Suppressor macrophage treated with lipopolysaccharide for 4 hours (primary cell): ENCODE measurements around the gene FGFBP3.
A peak's percentile ranks its signal among the peaks of the same experiment; 100 is the strongest.

Source experiments
- DNase-seq: peaks from one replicate; pipeline ENCODE4 v3.0.0-alpha.2; 2020

Gene FGFBP3, protein sequence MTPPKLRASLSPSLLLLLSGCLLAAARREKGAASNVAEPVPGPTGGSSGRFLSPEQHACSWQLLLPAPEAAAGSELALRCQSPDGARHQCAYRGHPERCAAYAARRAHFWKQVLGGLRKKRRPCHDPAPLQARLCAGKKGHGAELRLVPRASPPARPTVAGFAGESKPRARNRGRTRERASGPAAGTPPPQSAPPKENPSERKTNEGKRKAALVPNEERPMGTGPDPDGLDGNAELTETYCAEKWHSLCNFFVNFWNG

DNA sequence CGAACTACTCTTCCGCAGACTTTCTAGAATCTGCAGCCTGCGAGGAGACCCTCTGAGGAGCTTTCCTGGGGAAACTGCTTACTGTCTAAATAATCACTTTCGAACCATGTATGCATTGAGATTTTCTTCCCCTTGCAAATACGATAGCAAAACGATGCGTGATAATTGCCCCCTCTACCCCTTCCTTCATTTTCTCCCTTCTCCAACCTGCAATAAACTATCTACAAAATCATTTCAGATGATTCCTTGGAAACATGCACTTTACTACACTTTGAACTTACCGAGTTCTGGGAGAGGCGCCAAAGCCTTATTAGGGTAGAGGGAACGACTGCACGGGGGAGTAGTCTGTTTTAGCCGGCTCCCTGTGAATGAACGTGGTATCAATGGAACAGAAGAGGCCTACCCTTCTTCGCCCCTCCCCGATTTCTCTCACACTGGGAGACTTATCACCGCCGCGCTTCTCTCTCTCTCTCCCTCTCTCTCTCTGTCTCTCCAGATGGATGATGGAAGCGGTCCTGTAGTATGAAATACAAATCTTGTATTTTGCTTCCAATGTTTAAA is at the start of gene FGFBP3:
Gene FGFBP3, minus strand, starts transcription at position 370 of the 561 bp plus-strand sequence. CDS start 517 bp downstream, outside the sequence.
- peak; percentile 21 for DNase-seq

DNA sequence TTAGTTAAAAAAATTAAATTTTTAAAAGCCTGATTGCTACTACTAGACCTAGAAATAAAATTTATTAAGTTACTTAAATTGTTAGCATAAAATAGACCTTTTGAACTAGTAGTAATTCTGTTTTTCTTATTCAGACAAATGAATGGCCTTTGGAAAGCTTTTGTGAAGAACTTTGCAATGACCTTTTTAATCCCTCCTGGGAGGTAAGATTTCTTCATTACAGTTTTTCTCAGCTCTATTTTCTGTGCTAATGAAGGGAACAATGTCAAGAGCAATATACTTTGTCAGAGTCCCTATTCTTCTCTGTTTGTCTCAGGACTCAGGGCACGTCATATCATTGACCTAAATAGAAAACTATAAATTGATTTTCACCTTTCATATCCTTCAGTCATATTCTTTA is 47.8 kb upstream of the FGFBP3 start:
- no peak for DNase-seq

DNA sequence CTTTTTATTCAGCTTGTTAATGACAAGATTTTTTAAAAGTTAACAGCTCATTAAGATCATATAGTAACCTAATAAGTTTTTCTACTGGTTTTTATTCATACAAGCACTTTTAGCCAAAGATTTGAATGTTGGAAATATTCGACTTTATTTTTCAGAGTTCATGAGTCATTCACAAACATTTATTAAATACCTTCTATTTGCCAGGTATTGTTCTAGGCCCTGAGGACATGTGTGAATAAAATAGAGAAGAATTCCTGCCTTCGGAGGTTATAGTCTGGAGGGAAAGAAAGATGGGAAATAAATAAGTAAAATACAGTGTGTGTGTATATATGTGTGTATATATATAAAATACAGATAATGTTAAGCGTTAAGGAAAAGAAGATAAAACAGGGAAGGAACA is 45.8 kb upstream of the FGFBP3 start:
- no peak for DNase-seq

DNA sequence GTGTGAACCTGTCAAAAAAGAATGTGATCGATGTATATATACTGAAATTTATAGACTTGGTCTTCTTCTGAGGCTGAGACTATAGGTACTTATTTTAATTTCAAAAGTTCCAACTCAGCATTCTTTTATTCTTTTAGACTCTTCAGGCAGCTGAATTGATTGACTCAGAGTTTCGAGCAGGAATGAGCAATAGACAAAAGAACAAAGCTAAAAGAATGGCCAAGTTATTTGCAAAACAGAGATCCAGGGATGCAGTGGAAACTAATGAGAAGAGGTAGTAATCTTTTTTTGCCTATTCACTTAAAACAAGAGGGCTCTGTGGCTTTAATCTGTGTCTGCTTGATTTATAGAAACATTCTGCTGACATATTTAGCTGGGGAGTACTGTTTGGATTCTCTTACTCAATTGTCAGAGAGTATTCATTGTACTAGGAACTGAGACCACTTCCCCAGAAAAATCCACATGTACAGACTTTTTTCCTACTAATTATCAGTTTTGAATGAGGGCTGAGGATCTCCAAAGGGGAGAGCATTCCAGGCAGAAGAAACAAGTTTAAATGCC is 44.4 kb upstream of the FGFBP3 start:
- DNase-seq, result no peak

DNA sequence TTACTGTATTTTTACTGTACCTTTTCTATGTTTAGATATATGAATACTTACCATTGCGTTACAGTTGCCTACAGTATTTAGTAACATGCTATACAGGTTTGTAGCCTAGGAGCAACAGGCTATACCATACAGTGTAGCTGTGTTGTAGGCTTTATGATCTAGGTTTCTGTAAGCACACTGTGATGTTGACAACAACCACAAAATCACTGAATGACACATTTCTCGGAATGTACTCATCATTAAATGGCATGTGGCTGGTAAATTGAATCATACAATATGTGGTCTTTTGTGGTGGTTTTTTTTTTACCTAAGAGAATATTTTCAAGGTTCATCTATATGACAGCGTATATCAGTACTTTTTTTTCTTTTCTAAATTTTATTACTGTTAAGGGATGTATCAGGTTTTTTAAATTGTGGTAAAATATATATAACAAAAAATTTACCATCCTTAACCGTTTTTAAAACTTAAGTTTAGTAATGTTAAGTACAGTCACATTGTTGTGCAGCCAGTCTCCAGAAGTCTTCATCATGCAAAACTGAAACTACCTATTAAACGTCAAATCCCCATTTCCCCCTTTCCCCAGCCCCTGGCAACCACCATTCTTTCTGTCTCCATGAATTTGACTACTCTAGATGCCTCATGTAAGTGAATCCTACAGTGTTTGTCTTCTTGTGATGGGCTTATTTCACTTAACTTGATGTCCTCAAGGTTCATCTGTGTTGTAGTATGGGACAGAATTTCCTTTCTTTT is 35.8 kb upstream of the FGFBP3 start:
- no peak for DNase-seq

DNA sequence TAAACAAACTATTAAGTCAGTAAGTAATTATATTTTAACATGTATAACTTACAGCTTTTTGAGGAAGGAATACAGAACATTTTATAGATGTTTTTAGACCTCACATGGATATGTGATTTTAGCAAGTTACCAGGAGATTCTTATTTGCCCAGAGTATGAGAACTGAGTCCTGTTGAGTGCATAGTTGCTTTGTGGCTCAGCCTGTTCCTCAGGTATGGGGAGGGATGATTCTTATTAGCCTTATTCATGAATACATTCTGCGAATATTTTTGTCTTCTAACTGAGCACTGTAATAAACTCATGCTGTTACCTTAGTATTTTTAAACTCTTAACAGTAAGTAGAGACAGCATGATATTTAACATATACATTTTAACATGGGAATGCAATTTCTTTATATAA is 32.1 kb upstream of the FGFBP3 start:
- DNase-seq, result no peak

DNA sequence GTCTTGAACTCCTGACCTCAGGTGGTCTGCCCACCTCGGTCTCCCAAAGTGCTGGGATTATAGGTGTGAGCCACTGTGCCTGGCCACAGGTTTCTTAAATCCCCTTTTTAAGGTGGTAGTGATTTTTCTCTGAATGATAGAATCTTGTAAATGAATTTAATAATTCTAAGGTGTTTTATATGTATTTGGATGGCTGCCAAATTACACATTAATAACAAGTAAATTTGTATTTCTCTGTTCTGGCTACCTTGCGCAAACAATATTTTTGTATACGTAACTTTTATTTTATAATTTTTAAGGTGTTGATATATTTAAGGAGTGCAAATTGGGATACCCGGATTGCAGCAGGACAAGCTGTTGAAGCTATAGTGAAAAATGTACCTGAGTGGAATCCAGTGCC is 30.4 kb upstream of the FGFBP3 start:
- DNase-seq, result no peak

DNA sequence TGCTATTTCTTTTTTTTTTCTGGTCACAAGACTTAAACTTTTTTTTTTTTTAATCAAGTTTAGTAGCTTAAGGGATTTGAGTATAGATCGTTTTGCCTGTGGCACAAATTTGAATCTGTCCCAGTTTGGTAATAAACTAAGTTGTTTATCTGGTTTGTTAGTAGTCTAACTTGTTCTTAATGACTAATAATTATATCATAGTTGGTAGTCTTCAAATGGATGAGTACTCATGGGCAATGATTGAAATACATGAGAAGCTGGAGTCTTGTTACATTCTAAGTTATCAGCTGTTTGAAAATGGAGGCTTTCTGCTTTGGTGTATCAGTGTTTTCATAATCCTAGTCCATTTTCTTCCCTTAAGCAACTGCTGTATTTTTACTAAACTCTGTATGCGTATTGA is 26.6 kb upstream of the FGFBP3 start:
- no peak for DNase-seq

DNA sequence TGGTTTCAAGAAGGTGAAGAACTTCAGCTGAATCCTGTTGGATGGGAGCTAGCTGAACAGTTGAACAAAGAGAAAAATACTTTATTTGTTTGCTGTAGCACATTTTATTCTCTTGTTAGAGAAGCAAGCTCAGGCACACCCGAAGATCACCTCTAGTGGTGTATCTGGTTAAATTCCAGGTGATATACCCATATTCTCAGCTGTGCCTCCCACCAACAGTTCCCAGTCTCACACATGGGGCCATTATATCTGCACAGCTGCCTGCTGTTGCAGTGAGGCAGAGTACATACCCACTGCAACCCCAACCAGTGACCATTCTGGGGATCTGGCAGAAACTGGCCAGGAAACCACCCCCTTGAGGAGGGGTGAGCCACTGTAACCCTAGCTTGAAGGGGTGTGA is 23.5 kb upstream of the FGFBP3 start:
- DNase-seq, result no peak

DNA sequence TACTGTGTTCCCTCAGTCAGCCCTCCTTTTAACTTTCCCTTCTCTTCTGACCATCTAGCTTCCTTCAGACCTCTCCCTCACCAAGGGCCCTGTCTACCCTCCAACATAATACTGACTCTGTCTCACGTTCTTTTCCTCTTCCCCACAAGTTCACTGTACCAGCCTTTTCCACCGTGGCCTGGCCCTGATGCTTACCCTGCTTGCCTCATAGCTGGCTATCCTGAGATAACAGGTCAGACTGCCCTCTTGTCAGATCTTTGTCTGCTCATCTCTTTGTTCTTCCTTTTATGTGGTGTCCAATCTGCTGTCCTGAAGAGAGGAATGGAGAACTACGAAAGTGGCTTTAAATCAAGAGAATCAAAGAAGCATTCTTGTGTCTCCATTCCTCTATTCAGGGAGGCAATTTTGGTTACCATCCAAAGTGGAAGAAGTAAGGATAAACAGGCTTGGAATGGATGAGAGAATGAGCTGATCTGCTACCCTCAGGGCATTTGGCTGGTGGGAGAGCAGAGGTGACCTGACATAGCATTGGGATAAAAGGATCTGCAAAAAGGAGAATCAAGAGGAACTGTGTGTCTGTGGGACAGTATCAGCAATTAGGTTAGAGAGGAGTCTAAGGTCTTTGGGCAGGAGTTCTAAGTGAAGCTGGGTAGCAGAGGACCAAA is 22.4 kb upstream of the FGFBP3 start:
- DNase-seq, result no peak

DNA sequence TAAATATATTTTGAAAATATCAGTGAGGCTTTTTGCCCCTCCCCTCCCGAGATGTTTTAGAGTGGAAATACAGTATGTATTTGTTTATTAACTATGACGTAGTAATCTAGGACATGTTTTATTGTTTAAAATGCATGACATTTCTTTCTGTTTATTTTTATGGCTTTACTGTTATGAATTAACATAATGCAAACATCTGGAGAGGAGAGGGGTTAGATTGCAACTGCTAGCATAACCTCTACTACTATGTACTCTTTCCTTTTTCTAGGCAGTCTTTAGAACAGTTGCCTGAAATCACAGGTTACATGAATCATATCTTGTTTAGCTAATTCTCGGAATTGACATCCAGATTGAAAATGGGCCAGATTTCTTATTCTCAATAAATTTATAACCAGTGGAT is 21.7 kb upstream of the FGFBP3 start:
- DNase-seq, result no peak

DNA sequence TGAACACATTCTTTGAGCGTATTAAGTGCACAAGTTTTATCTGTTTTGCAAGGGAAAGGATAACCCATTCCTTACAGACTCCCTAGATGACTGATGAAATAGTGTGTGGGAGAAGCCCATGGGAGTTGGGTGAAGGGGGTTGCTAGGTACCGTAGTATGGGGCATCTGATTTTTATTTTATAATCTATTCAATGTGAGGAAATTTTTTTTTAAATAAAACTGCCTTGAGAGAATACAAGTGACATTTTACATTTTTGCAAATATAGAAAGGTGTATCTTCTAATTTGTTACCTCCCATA is 15.7 kb upstream of the FGFBP3 start:
- no peak for DNase-seq

DNA sequence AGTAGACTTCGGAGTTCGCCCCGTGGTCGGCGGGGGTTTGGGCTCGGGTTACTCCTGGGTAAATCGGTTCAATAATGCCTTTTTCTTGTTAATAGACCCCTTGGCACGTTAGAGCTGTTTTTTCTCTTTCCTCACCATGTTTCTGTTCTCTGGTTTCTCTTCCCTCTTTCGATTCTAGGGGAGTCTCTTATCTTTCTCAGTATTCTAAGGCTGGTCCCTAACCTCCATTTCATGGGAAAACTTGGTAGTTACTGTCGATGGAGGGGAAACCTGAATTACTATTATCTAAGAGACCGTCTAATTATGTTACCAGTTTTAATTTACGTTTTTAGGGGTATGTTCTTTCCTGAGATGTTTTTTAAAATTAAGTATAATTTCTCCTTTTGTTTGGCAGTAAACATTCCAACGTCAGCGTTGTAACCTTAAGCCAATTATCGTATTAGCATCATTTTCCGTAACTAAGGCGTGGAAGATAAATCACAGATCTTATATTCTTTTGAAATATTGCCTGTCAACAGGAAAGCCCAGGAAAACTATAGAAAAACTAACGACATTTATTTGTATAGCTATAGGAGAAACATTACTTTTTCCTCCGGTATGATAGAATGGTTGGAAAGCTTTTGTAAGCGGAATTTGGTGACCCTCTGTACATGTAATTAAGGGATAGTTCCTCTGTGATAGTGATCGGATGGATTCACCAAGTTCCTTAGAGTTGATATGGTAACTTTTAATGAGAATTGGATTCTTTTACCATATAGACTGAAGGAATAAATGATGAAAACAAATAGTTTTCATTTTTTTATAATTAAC is 15.1 kb upstream of the FGFBP3 start:
- DNase-seq, result peak; percentile 59

DNA sequence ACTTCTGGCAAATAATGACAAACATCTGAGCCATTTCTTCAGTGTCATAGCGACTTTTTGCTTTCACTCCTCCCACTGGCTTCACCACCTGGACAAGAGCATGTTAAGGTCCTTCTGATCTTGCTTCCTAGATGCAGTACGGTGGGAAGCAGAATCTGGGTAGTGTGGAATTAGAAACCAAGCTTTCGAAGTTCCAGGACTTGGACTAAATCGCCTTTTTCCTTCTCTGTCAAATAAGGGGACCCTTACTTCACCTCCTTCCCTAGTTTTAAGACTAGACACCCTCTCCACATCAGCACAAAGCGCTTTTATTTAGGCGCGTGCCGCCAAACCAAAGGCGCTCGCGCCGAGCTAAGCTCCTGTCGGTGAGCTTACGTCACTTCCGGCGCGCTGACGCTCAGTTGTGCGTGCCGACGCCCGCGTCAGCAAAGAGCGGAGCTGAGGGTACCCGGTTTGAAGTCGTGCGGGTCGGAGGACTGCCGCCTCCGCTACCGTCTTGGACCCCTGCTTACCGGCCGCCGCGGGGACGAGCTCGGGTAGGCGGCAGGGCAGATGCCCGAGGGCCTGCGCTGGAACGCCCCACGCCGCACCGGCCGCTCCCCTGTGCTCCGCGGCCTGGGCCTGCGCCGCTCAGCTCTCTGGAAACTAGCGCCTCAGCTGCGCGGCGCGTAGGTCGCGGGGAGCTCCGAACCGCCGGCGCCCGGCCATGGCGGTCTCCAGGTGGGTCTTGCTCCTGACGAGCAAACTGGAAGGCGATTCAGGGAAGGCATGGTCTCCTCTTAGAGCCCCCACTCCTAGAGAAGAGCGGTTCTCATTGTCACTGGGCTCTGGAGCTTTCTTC is 14.3 kb upstream of the FGFBP3 start, which contains the start of gene BTAF1:
Gene BTAF1, plus strand, starts transcription at position 400 of the 841 bp plus-strand sequence. Its CDS starts 307 bp downstream, at position 707.
- peak; percentile 96 for DNase-seq

DNA sequence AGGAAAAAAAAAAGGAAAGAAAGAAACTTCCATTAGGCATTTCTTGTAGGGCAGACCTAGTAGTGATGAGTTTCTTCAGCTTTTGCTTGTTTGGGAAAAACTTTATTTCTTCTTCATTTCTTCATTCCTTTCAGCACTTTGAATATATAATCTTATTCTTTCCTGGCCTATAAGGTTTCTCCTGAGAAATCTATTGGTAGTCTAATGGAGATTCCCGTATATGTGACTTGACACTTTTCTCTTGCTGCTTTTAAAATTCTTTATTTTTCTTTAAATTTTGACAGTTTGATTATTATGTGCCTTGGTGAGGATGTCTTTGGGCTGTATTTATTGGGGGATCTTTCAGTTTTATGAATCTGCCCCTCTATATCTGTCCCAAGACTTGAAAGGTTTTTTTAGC is 10.4 kb upstream of the FGFBP3 start:
- no peak for DNase-seq

DNA sequence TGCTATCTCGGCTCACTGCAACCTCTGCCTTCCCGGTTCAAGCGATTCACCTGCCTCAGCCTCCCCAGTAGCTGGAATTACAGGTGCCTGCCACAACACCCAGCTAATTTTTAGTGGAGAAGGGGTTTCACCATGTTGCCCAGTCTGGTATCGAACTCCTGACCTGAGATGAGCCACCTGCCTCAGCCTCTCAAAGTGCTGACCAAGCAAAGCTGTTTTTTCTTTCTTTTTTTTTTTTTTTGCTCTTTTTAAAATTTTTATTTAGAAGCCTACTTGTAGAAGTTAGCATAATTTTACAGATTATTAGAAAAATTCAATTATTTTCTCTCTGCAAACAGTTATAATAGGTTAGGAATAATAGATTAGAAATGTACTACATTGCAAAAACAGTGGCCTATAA is 1.2 kb upstream of the FGFBP3 start:
- DNase-seq, result no peak

DNA sequence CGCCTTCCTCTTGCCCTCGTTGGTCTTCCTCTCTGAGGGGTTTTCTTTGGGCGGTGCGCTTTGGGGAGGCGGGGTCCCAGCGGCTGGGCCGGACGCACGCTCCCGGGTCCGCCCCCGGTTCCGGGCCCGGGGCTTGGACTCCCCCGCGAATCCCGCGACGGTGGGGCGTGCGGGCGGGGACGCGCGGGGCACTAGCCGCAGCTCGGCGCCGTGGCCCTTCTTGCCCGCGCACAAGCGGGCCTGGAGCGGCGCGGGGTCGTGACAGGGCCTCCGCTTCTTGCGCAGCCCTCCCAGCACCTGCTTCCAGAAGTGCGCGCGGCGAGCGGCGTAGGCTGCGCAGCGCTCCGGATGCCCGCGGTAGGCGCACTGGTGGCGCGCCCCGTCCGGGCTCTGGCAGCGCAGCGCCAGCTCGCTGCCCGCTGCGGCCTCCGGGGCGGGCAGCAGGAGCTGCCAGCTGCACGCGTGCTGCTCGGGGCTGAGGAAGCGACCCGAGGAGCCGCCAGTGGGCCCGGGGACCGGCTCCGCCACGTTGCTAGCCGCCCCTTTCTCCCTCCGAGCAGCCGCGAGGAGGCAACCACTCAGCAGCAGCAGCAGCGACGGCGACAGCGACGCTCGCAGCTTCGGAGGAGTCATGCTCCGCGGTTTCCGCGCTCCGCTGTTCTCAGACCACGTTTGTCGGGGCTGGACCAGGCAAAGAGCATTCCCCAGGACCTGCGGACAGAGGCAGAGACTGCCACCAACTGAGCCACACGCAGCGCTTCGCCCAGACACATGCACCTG is 759 bp downstream of the FGFBP3 start:
- DNase-seq, result peak; percentile 80

DNA sequence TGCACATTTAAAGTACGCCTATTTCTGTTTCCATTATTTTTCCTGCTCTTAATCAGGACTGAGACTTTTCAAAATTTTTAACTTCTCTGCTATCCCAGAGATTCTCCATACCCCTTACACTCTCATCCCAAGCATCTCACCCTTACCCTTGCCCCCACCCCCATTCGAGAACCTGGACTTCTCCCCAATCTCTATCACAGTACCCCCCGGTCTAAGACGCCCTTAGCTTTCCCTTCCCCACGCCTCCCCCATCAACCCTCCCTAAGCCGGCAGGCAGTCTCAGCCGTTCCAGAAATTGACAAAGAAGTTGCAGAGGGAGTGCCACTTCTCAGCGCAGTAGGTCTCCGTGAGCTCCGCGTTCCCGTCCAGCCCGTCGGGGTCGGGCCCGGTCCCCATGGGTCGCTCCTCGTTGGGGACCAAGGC is 1.4 kb downstream of the FGFBP3 start:
- DNase-seq, result no peak

DNA sequence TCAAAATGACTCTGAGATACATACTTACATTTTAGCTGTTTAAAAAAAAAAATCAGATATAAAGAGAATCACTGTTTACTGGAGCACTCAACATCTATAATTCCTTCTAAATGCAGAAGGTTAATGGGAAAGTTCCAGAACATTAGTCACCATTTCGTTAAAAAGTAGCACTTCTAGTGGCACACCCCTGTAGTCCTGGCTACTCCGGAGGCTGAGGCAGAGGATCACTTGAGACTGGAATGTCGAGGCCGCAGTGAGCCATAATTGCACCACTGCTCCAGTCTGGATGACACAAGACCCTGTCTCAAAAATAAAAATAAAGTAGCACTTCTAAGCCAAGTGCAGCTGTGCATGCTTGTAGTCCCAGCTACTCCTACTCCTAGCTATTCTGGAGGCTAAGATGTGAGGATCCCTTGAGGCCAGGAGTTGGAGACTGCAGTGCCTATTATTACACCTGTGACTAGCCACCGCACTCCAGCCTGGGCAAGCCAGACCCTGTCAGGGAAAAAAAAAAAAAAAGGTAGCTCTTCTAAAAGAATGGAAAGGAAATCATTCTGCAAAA is 2.2 kb downstream of the FGFBP3 start:
- DNase-seq, result no peak
